ENCODE results near the gene RNF14.

RNF14 gene

DNA sequence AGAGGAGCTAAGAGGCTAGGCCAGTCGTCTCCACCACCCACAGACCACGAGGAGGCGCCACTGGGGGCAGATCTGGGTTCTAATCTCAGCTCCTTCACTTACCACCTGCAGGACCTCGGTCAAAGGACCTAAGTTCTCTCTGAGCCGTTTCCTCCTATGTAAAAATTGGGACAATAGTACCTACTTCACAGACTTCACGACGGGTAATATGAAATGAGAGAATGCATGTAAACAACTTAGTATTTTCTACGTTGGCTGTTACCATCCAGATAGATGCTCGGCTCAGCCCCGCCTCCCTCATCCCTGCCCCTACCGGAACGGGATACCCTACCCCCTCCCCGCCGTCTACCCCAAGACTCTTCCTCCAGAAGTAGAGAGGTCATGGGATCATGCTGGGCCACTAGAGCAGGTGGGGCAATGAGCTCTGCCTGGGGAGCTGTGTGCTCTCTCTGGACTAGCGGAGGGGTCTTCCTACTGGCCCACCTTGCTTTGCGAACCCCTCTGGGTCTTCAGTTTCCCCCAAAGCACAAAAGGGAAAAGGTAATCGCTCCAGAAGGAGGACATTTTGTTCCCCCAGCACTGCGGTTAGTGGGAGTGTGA, 43.4 kb downstream of the RNF14 start:
- Histone ChIP-seq H3K9me3 (ENCODE audit: control insufficient read depth, low read length) (no peaks in the 10 kb centered on the region), H3K4me1 (ENCODE audit: control insufficient read depth, insufficient read depth, low read length) (peaks cover 14% of the 10 kb centered on the region), H3K27me3 (ENCODE audit: control insufficient read depth, insufficient read depth, low read length) (no peaks in the 10 kb centered on the region), H3K9ac (ENCODE audit: low read length) (peak overlapping the region; percentile 93), H3K36me3 (ENCODE audit: control insufficient read depth, insufficient read depth, low read length) (no peaks in the 10 kb centered on the region), H3K4me3 (ENCODE audit: low read length) (peak overlapping the region; percentile 97)

DNA sequence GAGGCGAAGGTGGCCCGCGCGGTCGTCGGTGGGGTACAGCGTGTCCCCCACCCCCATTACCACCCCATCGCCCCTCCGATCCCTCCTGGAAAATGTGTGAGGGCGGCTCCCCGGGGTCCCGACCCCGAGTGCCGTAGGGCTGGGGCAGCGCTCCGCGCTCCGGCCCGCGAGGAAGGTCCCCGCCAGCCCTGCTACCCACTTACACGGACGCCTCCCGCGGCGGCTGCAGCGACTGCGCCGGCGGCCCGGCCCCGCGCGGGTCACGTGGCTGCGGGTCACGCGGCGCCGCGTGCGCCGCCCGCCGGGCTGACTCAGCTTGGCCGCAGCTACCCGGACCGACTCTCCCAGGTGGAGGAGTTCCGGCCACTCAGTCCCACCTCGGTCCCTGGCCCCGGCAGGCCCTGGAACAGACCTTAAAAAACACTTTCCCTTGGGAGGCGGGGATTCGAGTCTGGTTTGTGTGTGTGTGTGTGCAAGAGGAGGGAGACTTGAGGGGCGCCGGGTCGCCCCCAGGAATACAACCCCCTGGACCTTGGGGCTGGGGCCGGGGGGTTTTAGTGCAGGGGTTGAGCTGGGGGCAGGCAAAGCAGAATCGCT, 44.0 kb downstream of the RNF14 start, which contains the start of gene GNPDA1:
Gene GNPDA1 (minus strand): TSS at position 236 of the 597 bp plus-strand sequence. CDS start 992 bp downstream, outside the sequence.
- H3K4me1 ChIP-seq (ENCODE audit: control insufficient read depth, insufficient read depth, low read length): peaks cover 14% of the 10 kb centered on the region
- no peaks in the 10 kb centered on the region for H3K9me3 ChIP-seq (ENCODE audit: control insufficient read depth, low read length)
- H3K9ac ChIP-seq (ENCODE audit: low read length): peak within 1 kb of the TSS; percentile 93
- H3K27me3 ChIP-seq (ENCODE audit: control insufficient read depth, insufficient read depth, low read length): no peaks in the 10 kb centered on the region
- H3K36me3 ChIP-seq (ENCODE audit: control insufficient read depth, insufficient read depth, low read length): no peaks in the 10 kb centered on the region
- H3K4me3 ChIP-seq (ENCODE audit: low read length): peak within 1 kb of the TSS; percentile 97

DNA sequence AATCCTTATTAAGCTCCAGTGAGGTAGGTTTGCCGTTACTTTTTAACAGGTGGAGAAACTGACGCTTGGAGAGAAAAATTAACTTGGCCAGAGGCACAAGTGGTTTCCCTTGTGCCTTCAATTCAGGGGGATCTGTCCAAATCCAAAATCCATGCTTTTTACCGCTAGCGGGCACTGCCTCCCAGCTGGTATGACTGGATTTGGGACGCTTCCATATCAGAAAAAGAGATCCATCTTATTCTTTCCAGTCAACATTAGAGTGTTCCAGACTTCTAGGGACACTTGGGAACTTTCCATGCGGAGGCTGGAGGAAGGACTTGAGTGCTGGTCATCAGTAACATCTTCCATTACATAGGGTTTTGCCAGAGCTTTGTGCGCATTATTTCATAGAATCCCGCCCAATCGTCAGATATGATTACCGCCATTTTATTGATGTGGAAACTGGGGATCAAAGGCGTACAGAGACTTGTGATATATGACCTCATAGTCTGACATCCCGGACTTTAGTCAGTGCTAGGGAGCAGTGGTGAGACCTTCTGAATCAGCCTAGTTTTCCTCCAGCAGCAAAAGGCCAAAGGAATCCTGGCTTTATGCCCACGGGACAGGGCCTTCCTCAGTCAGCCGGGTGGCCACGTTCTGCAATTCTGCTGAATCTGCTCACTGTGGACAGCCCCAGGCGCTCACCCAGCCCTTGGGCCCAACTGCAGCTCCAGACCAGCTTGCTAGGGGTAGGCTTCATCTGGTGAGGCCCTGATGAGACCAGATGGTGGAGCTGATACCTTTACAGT, 45.0 kb downstream of the RNF14 start:
- no peak overlapping the region for H3K4me3 ChIP-seq (ENCODE audit: low read length)
- H3K9me3 ChIP-seq (ENCODE audit: control insufficient read depth, low read length): no peaks in the 10 kb centered on the region
- H3K4me1 ChIP-seq (ENCODE audit: control insufficient read depth, insufficient read depth, low read length): peaks cover 14% of the 10 kb centered on the region
- no peaks in the 10 kb centered on the region for H3K27me3 ChIP-seq (ENCODE audit: control insufficient read depth, insufficient read depth, low read length)
- H3K36me3 ChIP-seq (ENCODE audit: control insufficient read depth, insufficient read depth, low read length): no peaks in the 10 kb centered on the region
- H3K9ac ChIP-seq (ENCODE audit: low read length): no peak overlapping the region

DNA sequence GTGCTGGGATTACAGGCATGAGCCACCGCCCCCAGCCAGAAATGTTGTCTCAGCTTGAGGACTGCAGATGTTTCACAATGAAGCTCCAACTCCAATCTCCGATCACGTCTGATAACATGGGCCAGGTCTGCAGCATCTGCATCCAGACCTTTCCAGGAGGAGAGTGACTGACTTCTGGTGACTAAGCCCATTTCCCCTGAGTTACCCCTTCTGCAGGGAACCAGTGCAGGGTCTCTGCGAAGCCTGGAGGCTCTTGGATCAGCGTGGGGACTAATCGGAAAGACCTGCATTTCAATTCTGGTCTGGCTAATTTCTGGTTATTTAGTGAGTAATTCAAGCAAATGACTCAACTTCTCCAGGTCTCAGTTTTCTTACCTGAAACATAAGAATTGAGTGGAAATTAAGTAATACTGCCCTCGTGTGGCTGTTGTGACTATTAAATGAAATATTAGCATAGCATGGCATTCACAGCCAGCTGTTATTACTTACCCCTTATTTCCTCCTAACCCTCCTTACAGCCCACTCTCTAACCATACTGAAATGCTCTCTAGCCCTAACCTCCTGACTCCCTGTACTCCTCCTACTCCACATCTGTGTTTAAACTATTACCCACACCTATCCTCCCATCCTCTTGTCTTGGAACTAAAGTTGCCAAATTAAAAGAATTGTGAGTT, 46.1 kb downstream of the RNF14 start:
- no peaks in the 10 kb centered on the region for H3K27me3 ChIP-seq (ENCODE audit: control insufficient read depth, insufficient read depth, low read length)
- no peak overlapping the region for H3K9ac ChIP-seq (ENCODE audit: low read length)
- no peak overlapping the region for H3K4me3 ChIP-seq (ENCODE audit: low read length)
- no peaks in the 10 kb centered on the region for H3K9me3 ChIP-seq (ENCODE audit: control insufficient read depth, low read length)
- no peaks in the 10 kb centered on the region for H3K36me3 ChIP-seq (ENCODE audit: control insufficient read depth, insufficient read depth, low read length)
- peaks cover 14% of the 10 kb centered on the region for H3K4me1 ChIP-seq (ENCODE audit: control insufficient read depth, insufficient read depth, low read length)

DNA sequence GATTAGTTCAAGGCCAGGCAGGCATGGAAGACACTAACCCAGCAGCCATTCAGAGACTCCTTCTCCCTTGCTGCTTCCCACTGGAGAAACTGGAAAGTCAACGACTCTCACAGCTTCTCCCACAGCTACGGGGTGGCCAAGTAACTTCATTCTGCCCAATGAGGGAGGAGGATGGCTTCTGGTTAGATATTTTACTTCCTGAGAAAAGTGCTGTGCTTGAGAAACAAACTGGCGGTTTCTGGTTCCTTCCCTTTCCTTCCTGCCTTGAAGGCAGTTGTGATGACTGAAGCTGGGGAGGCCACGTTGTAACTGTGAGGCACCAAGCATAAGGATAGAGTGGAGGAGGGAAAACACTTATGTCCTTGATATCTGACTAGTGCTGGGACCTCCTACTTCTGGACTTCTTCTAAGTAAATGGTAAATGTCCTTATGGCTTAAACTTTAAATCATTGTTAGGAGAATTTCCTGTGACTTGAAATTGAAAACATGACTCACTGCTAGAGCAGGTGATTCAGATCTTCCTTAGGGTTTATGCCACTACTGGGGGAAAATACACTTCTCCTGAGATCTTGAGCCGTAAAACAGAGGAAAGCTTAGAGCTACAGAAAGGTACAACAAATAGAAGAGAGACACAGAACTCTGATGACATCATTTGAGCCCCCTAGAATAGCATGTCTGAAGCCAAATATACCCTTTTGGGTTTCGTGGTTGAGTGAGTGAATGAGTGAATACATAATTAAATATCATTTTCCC, 47.1 kb downstream of the RNF14 start:
- H3K9me3 ChIP-seq (ENCODE audit: control insufficient read depth, low read length): no peaks in the 10 kb centered on the region
- peaks cover 14% of the 10 kb centered on the region for H3K4me1 ChIP-seq (ENCODE audit: control insufficient read depth, insufficient read depth, low read length)
- no peak overlapping the region for H3K9ac ChIP-seq (ENCODE audit: low read length)
- no peaks in the 10 kb centered on the region for H3K36me3 ChIP-seq (ENCODE audit: control insufficient read depth, insufficient read depth, low read length)
- H3K27me3 ChIP-seq (ENCODE audit: control insufficient read depth, insufficient read depth, low read length): no peaks in the 10 kb centered on the region
- H3K4me3 ChIP-seq (ENCODE audit: low read length): no peak overlapping the region

DNA sequence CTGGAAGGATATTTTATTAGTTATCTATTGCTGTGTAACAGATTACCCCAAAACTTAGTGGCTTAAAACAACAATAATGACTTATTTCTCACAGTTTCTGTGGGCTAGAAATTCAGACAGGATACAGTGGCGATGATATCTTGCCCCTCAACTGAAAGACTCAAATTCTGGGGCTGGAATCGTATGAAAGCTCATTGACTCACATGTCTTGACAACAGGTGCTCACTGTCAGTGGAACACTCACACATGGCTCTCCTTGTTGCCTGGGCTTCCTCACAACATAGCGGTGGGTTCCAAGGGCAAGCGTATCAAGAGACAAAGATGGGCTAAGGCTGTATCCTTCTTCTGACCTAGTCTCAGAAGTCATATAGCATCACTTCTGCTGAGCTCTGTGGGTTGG, 47.7 kb downstream of the RNF14 start:
- Histone ChIP-seq H3K4me3 (ENCODE audit: low read length) (no peak overlapping the region), H3K9ac (ENCODE audit: low read length) (no peak overlapping the region), H3K9me3 (ENCODE audit: control insufficient read depth, low read length) (no peaks in the 10 kb centered on the region), H3K27me3 (ENCODE audit: control insufficient read depth, insufficient read depth, low read length) (no peaks in the 10 kb centered on the region), H3K36me3 (ENCODE audit: control insufficient read depth, insufficient read depth, low read length) (no peaks in the 10 kb centered on the region), H3K4me1 (ENCODE audit: control insufficient read depth, insufficient read depth, low read length) (peaks cover 14% of the 10 kb centered on the region)

DNA sequence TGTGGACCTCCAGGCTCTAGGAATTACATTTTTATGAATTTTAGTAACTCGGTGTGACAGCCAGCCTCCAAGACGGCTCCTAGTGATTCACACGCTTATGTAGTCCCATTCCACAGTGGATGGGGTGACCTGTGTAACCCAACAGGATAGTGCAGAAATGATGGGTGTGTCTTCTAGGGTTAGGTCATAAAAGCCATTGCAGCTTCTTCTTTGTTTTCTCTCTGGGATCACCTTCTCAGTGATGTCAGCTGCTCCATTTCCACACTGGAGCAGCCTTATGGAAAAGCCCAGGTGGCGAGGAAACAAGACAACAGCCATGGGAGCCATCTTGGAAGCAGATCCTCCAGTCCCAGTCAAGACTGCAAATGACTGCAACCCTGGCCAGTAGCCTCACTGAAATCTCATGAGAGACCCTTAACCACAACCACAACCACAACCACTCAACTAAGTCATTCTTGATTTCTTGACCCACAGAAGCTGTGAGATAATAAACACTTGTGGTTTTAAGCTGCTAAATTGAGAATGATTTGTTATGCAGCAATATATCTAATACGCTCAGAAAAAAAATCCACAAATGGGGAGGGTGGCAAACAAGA, 49.0 kb downstream of the RNF14 start:
- H3K4me3 ChIP-seq (ENCODE audit: low read length): no peak overlapping the region
- H3K36me3 ChIP-seq (ENCODE audit: control insufficient read depth, insufficient read depth, low read length): no peaks in the 10 kb centered on the region
- H3K9ac ChIP-seq (ENCODE audit: low read length): no peak overlapping the region
- H3K27me3 ChIP-seq (ENCODE audit: control insufficient read depth, insufficient read depth, low read length): no peaks in the 10 kb centered on the region
- H3K9me3 ChIP-seq (ENCODE audit: control insufficient read depth, low read length): no peaks in the 10 kb centered on the region
- peaks cover 5% of the 10 kb centered on the region for H3K4me1 ChIP-seq (ENCODE audit: control insufficient read depth, insufficient read depth, low read length)

DNA sequence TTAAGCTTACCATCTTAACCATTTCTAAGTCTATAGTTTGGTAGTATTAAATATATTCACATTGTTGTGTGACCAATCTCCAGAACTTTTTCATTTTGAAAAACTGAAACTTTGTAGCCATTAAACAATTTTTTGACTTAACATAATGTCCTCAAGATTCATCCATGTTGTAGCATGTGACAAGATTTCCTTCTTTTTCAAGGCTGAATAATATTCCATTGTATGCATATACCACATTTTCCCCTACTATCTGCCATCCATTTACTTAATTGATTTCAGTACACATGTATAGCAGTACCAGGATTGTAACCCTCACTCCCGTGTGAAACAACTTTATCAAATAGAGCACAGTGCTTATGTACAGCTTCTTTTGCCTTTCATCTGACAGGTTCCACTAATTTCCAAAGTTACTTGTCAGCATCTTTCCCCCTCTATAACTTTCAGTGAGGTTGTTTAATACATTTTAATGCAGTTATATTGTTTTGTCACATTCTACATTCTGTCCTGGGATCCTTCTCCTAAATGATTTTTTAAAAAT, 51.3 kb downstream of the RNF14 start:
- H3K36me3 ChIP-seq (ENCODE audit: control insufficient read depth, insufficient read depth, low read length): no peaks in the 10 kb centered on the region
- no peaks in the 10 kb centered on the region for H3K27me3 ChIP-seq (ENCODE audit: control insufficient read depth, insufficient read depth, low read length)
- H3K9ac ChIP-seq (ENCODE audit: low read length): no peak overlapping the region
- no peak overlapping the region for H3K4me3 ChIP-seq (ENCODE audit: low read length)
- H3K4me1 ChIP-seq (ENCODE audit: control insufficient read depth, insufficient read depth, low read length): no peaks in the 10 kb centered on the region
- no peaks in the 10 kb centered on the region for H3K9me3 ChIP-seq (ENCODE audit: control insufficient read depth, low read length)

DNA sequence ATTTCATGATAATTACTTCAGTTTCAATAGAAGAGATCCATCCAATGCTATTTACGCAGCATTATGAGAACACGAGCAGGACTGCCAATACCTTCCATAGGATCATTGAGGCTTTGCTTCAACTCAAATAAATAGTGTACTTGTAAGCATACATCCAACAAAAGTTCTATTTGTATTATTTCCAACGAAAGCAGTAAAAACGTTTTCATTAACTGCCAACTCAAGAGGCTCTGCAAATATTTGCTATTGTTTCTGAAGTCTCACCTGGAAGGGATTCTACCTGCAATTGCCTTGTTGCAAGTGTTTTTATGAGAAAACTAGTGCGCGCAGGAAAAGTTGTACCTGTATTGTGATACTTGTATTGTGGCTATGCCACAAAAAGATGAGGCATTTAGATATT, 54.9 kb downstream of the RNF14 start:
- Histone ChIP-seq H3K27me3 (ENCODE audit: control insufficient read depth, insufficient read depth, low read length) (no peaks in the 10 kb centered on the region), H3K4me3 (ENCODE audit: low read length) (no peak overlapping the region)

DNA sequence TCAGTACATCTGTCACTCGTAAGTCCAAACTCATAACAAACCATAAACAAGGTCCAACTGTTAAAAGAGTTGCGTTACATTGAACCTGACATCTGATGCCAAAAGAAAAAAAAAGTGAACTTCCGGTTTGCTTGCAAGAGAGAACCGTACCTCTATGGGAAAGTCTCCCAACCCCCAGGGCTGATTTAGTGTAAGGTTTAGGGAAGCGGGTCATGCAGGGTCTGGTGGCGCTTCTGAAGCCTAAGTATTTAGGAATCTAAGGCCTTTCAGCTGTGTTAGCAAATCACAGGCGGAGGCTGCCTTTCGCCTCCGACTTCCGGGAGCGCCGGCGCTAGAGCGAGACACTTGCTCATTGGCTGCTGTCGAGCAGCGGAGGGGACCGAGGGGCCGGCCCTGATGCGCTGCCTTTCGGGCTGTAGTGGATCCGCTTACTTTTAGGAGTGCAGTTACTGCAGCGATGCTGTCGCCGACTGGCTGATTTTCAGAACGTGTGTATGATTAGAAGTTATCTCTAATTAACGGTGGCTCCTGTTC, 55.9 kb downstream of the RNF14 start:
- peak overlapping the region; percentile 56 for H3K4me3 ChIP-seq (ENCODE audit: low read length)
- H3K36me3 ChIP-seq (ENCODE audit: control insufficient read depth, insufficient read depth, low read length): no peaks in the 10 kb centered on the region
- H3K9me3 ChIP-seq (ENCODE audit: control insufficient read depth, low read length): no peaks in the 10 kb centered on the region
- H3K27me3 ChIP-seq (ENCODE audit: control insufficient read depth, insufficient read depth, low read length): no peaks in the 10 kb centered on the region
- peaks cover 8% of the 10 kb centered on the region for H3K4me1 ChIP-seq (ENCODE audit: control insufficient read depth, insufficient read depth, low read length)
- H3K9ac ChIP-seq (ENCODE audit: low read length): peak overlapping the region; percentile 77

More for the DNA sequence above, 54.9 kb downstream of the RNF14 start:
- H3K9me3 ChIP-seq (ENCODE audit: control insufficient read depth, low read length): no peaks in the 10 kb centered on the region
- peaks cover 8% of the 10 kb centered on the region for H3K4me1 ChIP-seq (ENCODE audit: control insufficient read depth, insufficient read depth, low read length)
- no peaks in the 10 kb centered on the region for H3K36me3 ChIP-seq (ENCODE audit: control insufficient read depth, insufficient read depth, low read length)
- H3K9ac ChIP-seq (ENCODE audit: low read length): no peak overlapping the region

DNA sequence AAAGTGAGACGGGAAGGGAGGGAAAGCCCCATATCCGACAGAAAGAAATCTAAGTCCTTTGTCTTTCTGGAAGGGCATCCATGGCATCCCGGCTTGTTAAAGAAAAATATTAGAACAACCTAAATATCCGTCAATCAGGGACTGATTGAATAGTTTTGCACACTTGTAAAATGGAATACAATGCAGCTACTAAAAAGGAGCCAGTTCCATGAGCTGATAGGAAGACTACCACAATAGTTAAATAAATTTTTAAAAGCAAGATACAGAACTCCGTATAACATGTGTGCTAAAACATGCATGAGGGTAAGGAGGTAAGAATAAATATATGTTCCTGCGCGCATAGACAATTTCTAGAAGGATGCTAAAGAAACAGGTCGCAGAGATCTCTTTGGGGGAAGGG, 56.7 kb downstream of the RNF14 start:
- Histone ChIP-seq H3K9me3 (ENCODE audit: control insufficient read depth, low read length) (no peaks in the 10 kb centered on the region), H3K27me3 (ENCODE audit: control insufficient read depth, insufficient read depth, low read length) (no peaks in the 10 kb centered on the region), H3K4me3 (ENCODE audit: low read length) (peak overlapping the region; percentile 56), H3K36me3 (ENCODE audit: control insufficient read depth, insufficient read depth, low read length) (no peaks in the 10 kb centered on the region), H3K4me1 (ENCODE audit: control insufficient read depth, insufficient read depth, low read length) (peaks cover 8% of the 10 kb centered on the region), H3K9ac (ENCODE audit: low read length) (no peak overlapping the region)

Measured in mucosa of stomach (tissue), 1 donor.